Peyer's patch (tissue), 4 donors: ENCODE data around the gene GNG11.

ENCODE experiments used
- POLR2A ChIP-seq, 2 donors: fragments of 450-650 bp; IDR thresholded peaks; one replicate each; pipeline ENCODE4 v1.5.1; 2017; ENCODE audit warnings: antibody characterized with exemption in 2 of 2, mild to moderate bottlenecking in 2 of 2, moderate library complexity in 2 of 2
- TF ChIP-seq, protein P1 (sequence below), 6 experiments: fragments of 450-650 bp in 4 of 6; fragments of 200-600 bp in 2 of 6; sonication (generic) in 1 of 6; IDR thresholded peaks; one replicate each; pipeline ENCODE4 v1.5.1; 2017 to 2019; ENCODE audit warnings: antibody characterized with exemption in 6 of 6, mild to moderate bottlenecking in 3 of 6, moderate library complexity in 1 of 6

DNA sequence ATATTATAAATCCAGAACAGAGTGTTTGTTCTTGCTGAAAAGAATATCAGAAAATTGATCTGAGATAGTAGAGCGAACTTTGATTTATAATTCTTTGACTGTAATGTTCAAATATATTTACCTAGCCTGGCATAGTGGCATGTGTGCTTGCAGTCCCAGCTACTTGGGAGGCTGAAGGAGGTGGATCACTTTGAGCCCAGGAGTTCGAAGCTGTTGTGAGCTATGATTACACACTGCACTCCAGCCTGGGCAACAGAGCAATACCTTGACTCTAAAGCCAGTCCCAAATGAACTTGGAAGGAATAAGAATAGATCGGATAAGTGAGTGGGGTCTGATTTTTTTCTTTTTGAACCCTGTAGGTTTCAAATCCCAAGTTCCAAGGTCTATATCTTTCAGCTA lies 23.5 kb downstream of the GNG11 start:
- TF ChIP-seq, protein P1, sequence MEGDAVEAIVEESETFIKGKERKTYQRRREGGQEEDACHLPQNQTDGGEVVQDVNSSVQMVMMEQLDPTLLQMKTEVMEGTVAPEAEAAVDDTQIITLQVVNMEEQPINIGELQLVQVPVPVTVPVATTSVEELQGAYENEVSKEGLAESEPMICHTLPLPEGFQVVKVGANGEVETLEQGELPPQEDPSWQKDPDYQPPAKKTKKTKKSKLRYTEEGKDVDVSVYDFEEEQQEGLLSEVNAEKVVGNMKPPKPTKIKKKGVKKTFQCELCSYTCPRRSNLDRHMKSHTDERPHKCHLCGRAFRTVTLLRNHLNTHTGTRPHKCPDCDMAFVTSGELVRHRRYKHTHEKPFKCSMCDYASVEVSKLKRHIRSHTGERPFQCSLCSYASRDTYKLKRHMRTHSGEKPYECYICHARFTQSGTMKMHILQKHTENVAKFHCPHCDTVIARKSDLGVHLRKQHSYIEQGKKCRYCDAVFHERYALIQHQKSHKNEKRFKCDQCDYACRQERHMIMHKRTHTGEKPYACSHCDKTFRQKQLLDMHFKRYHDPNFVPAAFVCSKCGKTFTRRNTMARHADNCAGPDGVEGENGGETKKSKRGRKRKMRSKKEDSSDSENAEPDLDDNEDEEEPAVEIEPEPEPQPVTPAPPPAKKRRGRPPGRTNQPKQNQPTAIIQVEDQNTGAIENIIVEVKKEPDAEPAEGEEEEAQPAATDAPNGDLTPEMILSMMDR (IDR thresholded peaks at IDR 0.05): no peak
- no peak for TF ChIP-seq POLR2A (IDR thresholded peaks at IDR 0.05)
